GM19023 (cell line): Measurements from ENCODE around the gene ARHGAP15.

Source experiments
- ATAC-seq: cut with Tn5 transposase; IDR thresholded peaks from one replicate; pipeline ENCODE4 v1.9.1; 2021; ENCODE audit warnings: mild to moderate bottlenecking, moderate library complexity; ENCODE audit not compliant: unreplicated experiment

The ARHGAP15 gene

GRCh38 chr2:143219266-143219665, 90.0 kb downstream of the ARHGAP15 start:
- ATAC-seq: no peak

- ATAC-seq: no peak
Observed at GRCh38 chr2:143223556-143223955, 94.3 kb downstream of the ARHGAP15 start.

GRCh38 chr2:143225931-143226330, 96.7 kb downstream of the ARHGAP15 start:
- no peak for ATAC-seq

GRCh38 chr2:143226714-143227541, 97.7 kb downstream of the ARHGAP15 start:
- no peak for ATAC-seq

- no peak for ATAC-seq
Observed at GRCh38 chr2:143229411-143229810, 100.2 kb downstream of the ARHGAP15 start.

- ATAC-seq: no peak
Observed at GRCh38 chr2:143229952-143230351, 100.7 kb downstream of the ARHGAP15 start.

- ATAC-seq: no peak
Observed at GRCh38 chr2:143230506-143231253, 101.5 kb downstream of the ARHGAP15 start.

- no peak for ATAC-seq
Observed at GRCh38 chr2:143231254-143231645, 102.0 kb downstream of the ARHGAP15 start.

GRCh38 chr2:143237146-143237777, 108.0 kb downstream of the ARHGAP15 start:
- ATAC-seq: no peak

GRCh38 chr2:143241403-143242088, 112.3 kb downstream of the ARHGAP15 start:
- no peak for ATAC-seq

- ATAC-seq: no peak
Observed at GRCh38 chr2:143246246-143246645, 117.0 kb downstream of the ARHGAP15 start.

- ATAC-seq: no peak
Observed at GRCh38 chr2:143246815-143247744, 117.9 kb downstream of the ARHGAP15 start.

GRCh38 chr2:143248631-143249030, 119.4 kb downstream of the ARHGAP15 start:
- no peak for ATAC-seq

GRCh38 chr2:143251681-143252080, 122.5 kb downstream of the ARHGAP15 start:
- ATAC-seq: no peak

GRCh38 chr2:143252138-143252907, 123.1 kb downstream of the ARHGAP15 start:
- no peak for ATAC-seq

- ATAC-seq: no peak
Observed at GRCh38 chr2:143254110-143254509, 124.9 kb downstream of the ARHGAP15 start.

GRCh38 chr2:143255086-143255485, 125.9 kb downstream of the ARHGAP15 start:
- no peak for ATAC-seq

GRCh38 chr2:143255899-143256298, 126.7 kb downstream of the ARHGAP15 start:
- ATAC-seq: peak; percentile 42
